Measurements from ENCODE around the gene CDK12. TPM values are rescaled to one million over a fixed set of nuclear protein-coding genes. Genes with fewer than 3 reads are reported as not detected.
A peak's percentile ranks its signal among the peaks of the same experiment; 100 is the strongest.
"Not testable (repeated sequence)": the region's sequence is repeated elsewhere in the genome, so short reads cannot be mapped to it uniquely, and the experiment has no call there.

Gene CDK12
- total RNA-seq, 1 experiment from 2014 or later: 67.0 TPM

DNA sequence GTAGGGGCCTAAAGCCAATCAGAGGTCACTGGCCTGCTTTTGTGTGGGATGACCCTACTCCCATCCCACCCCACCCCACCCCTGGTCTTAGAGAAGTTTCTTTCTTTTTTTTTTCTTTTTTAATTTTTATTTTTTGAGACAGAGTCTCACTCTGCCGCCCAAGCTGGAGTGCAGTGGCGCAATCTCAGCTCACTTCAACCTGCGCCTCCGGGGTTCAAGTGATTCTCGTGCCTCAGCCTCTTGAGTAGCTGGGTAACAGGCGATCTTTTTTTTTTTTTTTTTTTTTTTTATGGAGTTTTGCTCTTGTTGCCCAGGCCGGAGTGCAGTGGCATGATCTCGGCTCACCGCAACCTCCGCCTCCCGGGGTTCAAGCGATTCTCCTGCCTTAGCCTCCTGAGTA, 83.1 kb downstream of the CDK12 start:
- not testable (repeated sequence) for H3K9ac ChIP-seq (ENCODE audit: low read length); H3K9me3 ChIP-seq (ENCODE audit: low read length); H3K36me3 ChIP-seq (ENCODE audit: insufficient read depth, low read length); H3K4me3 ChIP-seq (ENCODE audit: low read length); H3K27me3 ChIP-seq (ENCODE audit: low read length); H2AFZ ChIP-seq (ENCODE audit: low read length); H4K20me1 ChIP-seq (ENCODE audit: insufficient read depth, low read depth, low read length); H3K79me2 ChIP-seq (ENCODE audit: low read length); DNase-seq; H3K4me2 ChIP-seq (ENCODE audit: low read depth, low read length, poor library complexity, severe bottlenecking); H3K27ac ChIP-seq (ENCODE audit: low read length); H3K9me2 ChIP-seq (replicated peaks; ENCODE audit: insufficient read depth, low read length)
- H3K4me1 ChIP-seq (ENCODE audit: low read length): peaks cover 20% of the 10 kb centered on the region

DNA sequence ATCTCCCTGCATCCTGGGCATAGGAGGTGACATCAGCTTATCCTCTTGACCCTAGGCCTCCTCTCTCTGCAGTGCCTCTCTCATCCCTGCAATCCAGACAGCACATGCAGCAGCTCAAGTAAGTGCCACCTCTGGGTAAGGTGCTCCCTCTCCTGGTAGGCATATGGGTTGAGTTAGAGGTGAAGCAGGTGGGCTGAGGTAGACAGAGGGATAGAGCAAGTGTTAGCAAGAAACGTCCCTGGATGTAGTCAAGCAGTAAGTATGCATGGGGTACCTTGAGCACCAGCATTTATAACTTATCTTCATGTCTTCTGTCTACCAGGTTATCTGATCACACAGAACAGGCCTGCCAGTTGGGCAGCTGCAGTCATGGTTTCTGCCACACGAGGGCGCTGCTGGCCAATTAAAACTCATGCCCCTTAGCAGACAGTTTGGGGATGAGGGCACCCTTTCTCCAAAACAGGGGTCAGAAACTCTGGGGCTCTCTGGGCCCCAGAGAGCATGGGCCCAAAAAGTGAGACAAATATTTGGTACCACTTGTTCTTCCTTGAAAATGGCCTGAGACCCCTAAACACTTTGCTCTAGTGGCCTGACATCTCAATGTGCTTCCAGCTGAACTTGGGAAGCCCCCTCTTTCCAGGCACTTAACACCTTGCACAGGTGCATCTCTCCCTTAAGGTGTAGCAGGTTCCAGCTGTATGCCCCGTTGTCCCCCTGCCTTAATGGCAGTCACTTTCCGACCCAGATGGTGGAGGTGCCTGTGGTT, 86.6 kb downstream of the CDK12 start:
- no peaks in the 10 kb centered on the region for H3K9me2 ChIP-seq (replicated peaks; ENCODE audit: insufficient read depth, low read length)
- no peak overlapping the region for H3K4me2 ChIP-seq (ENCODE audit: low read depth, low read length, poor library complexity, severe bottlenecking)
- no peaks in the 10 kb centered on the region for H3K9me3 ChIP-seq (ENCODE audit: low read length)
- H3K79me2 ChIP-seq (ENCODE audit: low read length): no peaks in the 10 kb centered on the region
- H3K4me3 ChIP-seq (ENCODE audit: low read length): no peak overlapping the region
- H3K27me3 ChIP-seq (ENCODE audit: low read length): no peaks in the 10 kb centered on the region
- H2AFZ ChIP-seq (ENCODE audit: low read length): no peak overlapping the region
- peak overlapping the region; percentile 92 for H3K27ac ChIP-seq (ENCODE audit: low read length)
- H3K4me1 ChIP-seq (ENCODE audit: low read length): peaks cover 50% of the 10 kb centered on the region
- H3K36me3 ChIP-seq (ENCODE audit: insufficient read depth, low read length): no peaks in the 10 kb centered on the region
- peak; percentile 90 for DNase-seq
- no peaks in the 10 kb centered on the region for H4K20me1 ChIP-seq (ENCODE audit: insufficient read depth, low read depth, low read length)
- H3K9ac ChIP-seq (ENCODE audit: low read length): no peak overlapping the region

DNA sequence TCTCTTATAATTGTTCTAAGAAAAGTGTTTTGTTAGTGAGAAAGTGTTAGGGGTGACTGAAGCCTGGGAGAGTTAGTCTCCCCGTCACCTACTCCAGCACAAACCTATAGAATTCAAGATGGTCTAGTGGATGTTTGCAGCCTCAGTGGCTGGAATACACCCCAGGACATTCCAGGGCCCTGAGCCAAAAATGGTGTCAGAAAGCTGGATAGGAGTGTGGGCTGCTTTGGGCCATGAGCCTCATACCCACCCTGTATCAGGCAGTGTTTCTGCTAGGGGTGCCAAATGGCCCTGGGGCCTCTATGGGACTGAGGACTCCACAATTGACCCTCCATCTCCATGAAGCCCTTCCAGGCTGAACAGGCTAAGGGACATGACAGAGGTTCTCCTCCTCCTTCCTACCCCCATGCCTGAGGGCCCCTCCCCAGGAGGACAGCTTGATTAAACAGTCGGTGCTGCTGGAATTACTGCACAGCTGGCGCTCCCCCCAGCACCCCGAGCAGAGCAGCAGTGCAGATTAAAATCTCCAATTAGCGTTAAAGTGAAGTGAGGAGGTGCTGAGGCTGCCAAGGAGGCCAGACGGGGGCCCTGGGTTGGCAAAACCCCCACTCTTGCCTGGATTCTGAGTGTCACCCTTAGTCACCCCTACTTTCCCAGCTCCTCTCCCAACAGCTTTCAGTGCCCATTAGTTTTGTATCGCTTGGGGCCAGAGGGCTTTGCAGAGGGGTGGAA, 87.4 kb downstream of the CDK12 start:
- H2AFZ ChIP-seq (ENCODE audit: low read length): no peak overlapping the region
- peak overlapping the region; percentile 8; the same call in 1 of the 2 replicates for H3K9ac ChIP-seq (ENCODE audit: low read length)
- H3K79me2 ChIP-seq (ENCODE audit: low read length): no peaks in the 10 kb centered on the region
- no peaks in the 10 kb centered on the region for H3K9me2 ChIP-seq (replicated peaks; ENCODE audit: insufficient read depth, low read length)
- H3K4me1 ChIP-seq (ENCODE audit: low read length): peaks cover 44% of the 10 kb centered on the region
- H4K20me1 ChIP-seq (ENCODE audit: insufficient read depth, low read depth, low read length): no peaks in the 10 kb centered on the region
- no peak for DNase-seq
- no peak overlapping the region for H3K4me3 ChIP-seq (ENCODE audit: low read length)
- no peaks in the 10 kb centered on the region for H3K9me3 ChIP-seq (ENCODE audit: low read length)
- H3K27ac ChIP-seq (ENCODE audit: low read length): peak overlapping the region; percentile 92
- H3K27me3 ChIP-seq (ENCODE audit: low read length): no peaks in the 10 kb centered on the region
- no peak overlapping the region for H3K4me2 ChIP-seq (ENCODE audit: low read depth, low read length, poor library complexity, severe bottlenecking)
- no peaks in the 10 kb centered on the region for H3K36me3 ChIP-seq (ENCODE audit: insufficient read depth, low read length)

DNA sequence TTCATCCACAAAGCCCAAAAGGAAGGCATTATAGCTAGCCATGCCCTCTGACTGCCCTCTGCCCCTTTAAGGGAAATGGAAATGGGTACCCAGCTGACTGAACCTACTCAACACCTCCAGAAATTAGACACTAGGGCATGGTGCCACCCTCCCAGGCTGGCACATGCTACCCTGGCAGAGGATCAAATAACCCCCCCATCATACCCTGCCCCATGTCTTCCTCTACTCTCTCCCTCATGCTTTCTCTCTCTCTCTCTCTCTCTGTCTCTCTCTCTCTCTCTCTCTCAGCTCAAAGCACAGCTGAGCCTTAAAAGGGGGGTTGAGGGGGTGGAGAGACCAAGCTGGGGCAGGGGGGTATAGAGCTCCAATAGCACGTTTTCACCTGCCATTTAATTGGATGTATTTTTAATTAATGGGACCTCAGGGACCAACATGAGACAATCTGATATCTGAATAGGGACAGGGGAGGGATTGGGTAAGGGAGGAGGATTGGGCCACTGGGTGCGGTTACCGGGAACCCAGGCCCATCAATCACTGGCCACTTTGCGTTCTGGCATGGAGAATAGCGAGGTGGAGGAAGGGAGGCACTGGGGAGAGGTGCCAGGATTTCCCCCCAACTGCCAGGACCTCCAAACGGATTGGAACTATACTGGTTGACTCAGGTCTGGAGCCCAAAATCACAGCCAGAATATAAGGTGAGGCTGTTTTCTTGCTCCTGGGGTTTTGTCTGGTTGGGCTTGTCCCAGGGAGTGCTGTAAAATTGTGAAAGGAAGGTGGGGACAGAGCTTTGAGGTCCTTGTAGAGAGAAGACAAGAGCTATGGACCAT, 88.7 kb downstream of the CDK12 start:
- H3K4me1 ChIP-seq (ENCODE audit: low read length): peaks cover 44% of the 10 kb centered on the region
- DNase-seq: peak; percentile 72
- H3K9me3 ChIP-seq (ENCODE audit: low read length): no peaks in the 10 kb centered on the region
- H4K20me1 ChIP-seq (ENCODE audit: insufficient read depth, low read depth, low read length): no peaks in the 10 kb centered on the region
- H3K27me3 ChIP-seq (ENCODE audit: low read length): no peaks in the 10 kb centered on the region
- peak overlapping the region; percentile 53 for H3K4me2 ChIP-seq (ENCODE audit: low read depth, low read length, poor library complexity, severe bottlenecking)
- peak overlapping the region; percentile 43 for H3K4me3 ChIP-seq (ENCODE audit: low read length)
- no peaks in the 10 kb centered on the region for H3K9me2 ChIP-seq (replicated peaks; ENCODE audit: insufficient read depth, low read length)
- H3K79me2 ChIP-seq (ENCODE audit: low read length): no peaks in the 10 kb centered on the region
- no peak overlapping the region for H2AFZ ChIP-seq (ENCODE audit: low read length)
- peak overlapping the region; percentile 49 for H3K9ac ChIP-seq (ENCODE audit: low read length)
- no peaks in the 10 kb centered on the region; the same call in 1 of the 2 replicates for H3K36me3 ChIP-seq (ENCODE audit: insufficient read depth, low read length)
- peak overlapping the region; percentile 92 for H3K27ac ChIP-seq (ENCODE audit: low read length)

DNA sequence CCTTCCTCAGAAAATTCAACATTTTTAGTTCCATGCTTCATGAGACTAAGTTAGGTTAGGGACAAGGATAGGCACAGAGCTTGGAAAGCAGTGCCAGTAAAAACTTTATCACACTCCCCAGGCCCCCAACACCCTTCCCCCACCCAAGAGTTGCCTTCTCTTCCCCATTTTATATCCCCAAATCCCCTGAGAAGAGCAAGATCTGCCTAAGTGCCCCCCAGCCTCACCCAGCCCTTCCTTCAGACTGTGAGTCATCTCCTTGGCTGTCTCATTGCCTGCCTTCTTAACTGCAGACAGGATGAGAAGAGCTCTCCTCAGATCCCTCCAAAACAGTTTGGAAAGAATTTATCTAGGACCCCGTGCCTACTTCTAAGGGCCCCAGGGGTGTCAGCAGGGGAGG, 90.6 kb downstream of the CDK12 start:
- Histone ChIP-seq H3K4me1 (ENCODE audit: low read length) (peaks cover 44% of the 10 kb centered on the region), H3K27ac (ENCODE audit: low read length) (peak overlapping the region; percentile 92), H3K4me3 (ENCODE audit: low read length) (no peak overlapping the region), H3K9me2 (replicated peaks; ENCODE audit: insufficient read depth, low read length) (no peaks in the 10 kb centered on the region), H3K9ac (ENCODE audit: low read length) (peak overlapping the region; percentile 35; the same call in 1 of the 2 replicates), H3K36me3 (ENCODE audit: insufficient read depth, low read length) (peaks cover 3% of the 10 kb centered on the region), H3K9me3 (ENCODE audit: low read length) (no peaks in the 10 kb centered on the region), H2AFZ (ENCODE audit: low read length) (no peak overlapping the region), H4K20me1 (ENCODE audit: insufficient read depth, low read depth, low read length) (no peaks in the 10 kb centered on the region), H3K79me2 (ENCODE audit: low read length) (no peaks in the 10 kb centered on the region), H3K27me3 (ENCODE audit: low read length) (no peaks in the 10 kb centered on the region), H3K4me2 (ENCODE audit: low read depth, low read length, poor library complexity, severe bottlenecking) (peak overlapping the region; percentile 53)
- DNase-seq: peak; percentile 60

DNA sequence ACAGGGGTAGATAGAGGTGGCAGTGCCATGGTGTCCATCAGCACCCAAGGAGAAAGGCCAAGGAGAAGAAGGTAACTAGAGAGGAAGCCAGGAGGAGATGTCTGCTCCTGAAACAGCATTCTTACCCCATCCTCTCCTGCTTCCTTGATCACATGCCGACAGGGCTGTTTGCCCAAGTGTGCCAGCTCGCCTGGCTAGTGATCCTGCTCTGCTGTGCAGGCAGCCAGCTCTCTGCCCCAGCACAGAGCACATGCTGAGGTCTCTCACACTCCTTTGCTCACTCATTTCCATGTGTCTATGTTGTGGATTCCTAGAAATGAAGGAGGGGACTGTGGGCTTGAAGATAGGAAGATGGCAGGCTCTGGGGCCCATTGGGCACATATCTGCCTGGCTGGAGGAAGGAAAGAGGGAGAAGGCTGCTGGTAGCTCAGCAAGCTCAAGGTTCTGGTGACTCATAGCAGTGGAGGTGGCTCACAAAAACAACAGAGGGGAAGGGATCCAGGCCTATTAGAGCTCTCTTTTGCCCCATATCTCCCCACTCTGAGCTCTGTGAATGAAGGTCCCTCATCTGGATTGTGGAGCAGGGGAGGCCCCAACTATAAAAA, 92.2 kb downstream of the CDK12 start:
- Histone ChIP-seq H3K9ac (ENCODE audit: low read length) (no peak overlapping the region), H3K36me3 (ENCODE audit: insufficient read depth, low read length) (peaks cover 3% of the 10 kb centered on the region), H3K4me2 (ENCODE audit: low read depth, low read length, poor library complexity, severe bottlenecking) (no peak overlapping the region), H3K27ac (ENCODE audit: low read length) (peak overlapping the region; percentile 50), H3K79me2 (ENCODE audit: low read length) (no peaks in the 10 kb centered on the region), H3K9me3 (ENCODE audit: low read length) (no peaks in the 10 kb centered on the region), H2AFZ (ENCODE audit: low read length) (no peak overlapping the region), H3K9me2 (replicated peaks; ENCODE audit: insufficient read depth, low read length) (no peaks in the 10 kb centered on the region), H3K4me1 (ENCODE audit: low read length) (peaks cover 40% of the 10 kb centered on the region), H3K27me3 (ENCODE audit: low read length) (no peaks in the 10 kb centered on the region), H4K20me1 (ENCODE audit: insufficient read depth, low read depth, low read length) (no peaks in the 10 kb centered on the region), H3K4me3 (ENCODE audit: low read length) (no peak overlapping the region)
- DNase-seq: no peak

DNA sequence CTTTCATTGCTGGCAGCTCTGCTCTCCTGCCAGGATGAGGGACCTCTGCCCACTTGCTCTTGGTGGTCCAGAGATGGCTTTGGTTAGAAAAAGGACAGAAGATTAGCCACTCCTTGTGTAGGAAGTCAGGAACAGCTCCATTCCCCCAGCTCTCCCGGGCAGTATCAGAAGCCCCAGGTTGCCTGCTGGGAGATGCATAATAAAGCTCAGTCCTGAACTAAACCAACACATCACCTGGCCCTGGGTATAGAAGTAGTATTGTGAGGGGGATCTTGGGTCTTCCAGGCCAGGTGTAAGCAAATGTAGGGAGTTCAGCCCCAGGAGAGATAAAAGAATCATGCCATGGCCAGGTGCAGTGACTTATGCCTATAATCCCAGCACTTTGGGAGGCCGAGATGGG, 94.1 kb downstream of the CDK12 start:
- Histone ChIP-seq H3K79me2 (ENCODE audit: low read length) (no peaks in the 10 kb centered on the region), H2AFZ (ENCODE audit: low read length) (no peak overlapping the region), H3K27ac (ENCODE audit: low read length) (no peak overlapping the region), H3K27me3 (ENCODE audit: low read length) (no peaks in the 10 kb centered on the region), H4K20me1 (ENCODE audit: insufficient read depth, low read depth, low read length) (no peaks in the 10 kb centered on the region), H3K9me3 (ENCODE audit: low read length) (no peaks in the 10 kb centered on the region), H3K9ac (ENCODE audit: low read length) (no peak overlapping the region), H3K36me3 (ENCODE audit: insufficient read depth, low read length) (peaks cover 10% of the 10 kb centered on the region), H3K4me2 (ENCODE audit: low read depth, low read length, poor library complexity, severe bottlenecking) (no peak overlapping the region), H3K4me1 (ENCODE audit: low read length) (peaks cover 20% of the 10 kb centered on the region), H3K4me3 (ENCODE audit: low read length) (no peak overlapping the region), H3K9me2 (replicated peaks; ENCODE audit: insufficient read depth, low read length) (no peaks in the 10 kb centered on the region)
- no peak for DNase-seq
